ENCODE data around the gene HACD3. TPM values are rescaled to one million over a fixed set of nuclear protein-coding genes. Genes with fewer than 3 reads are reported as not detected.

HACD3 gene
- total RNA-seq, 1 experiment from 2014 or later, result 133 TPM

- H2AFZ ChIP-seq (ENCODE audit: low read length), result no peak overlapping the region
- no peak overlapping the region for H3K56ac ChIP-seq (ENCODE audit: insufficient read length, low read depth, low read length)
- no peak overlapping the region for H2AK5ac ChIP-seq (ENCODE audit: insufficient read length, low read length)
- H3T11ph ChIP-seq (ENCODE audit: low read length), result no peak overlapping the region
- no peak overlapping the region for H2BK15ac ChIP-seq (ENCODE audit: low read depth, low read length)
- H4K8ac ChIP-seq (replicated peaks; ENCODE audit: insufficient read length, low read depth, low read length), result no peak overlapping the region
- no peak overlapping the region for H3K14ac ChIP-seq (ENCODE audit: insufficient read depth, low read length)
- H3K9ac ChIP-seq (ENCODE audit: extremely low read depth, insufficient read length, low read length), result no peak overlapping the region
- no peaks in the 10 kb centered on the region for H3K9me3 ChIP-seq (ENCODE audit: control insufficient read depth, low read depth, low read length)
- no peaks in the 10 kb centered on the region for H3K79me2 ChIP-seq (ENCODE audit: insufficient read depth, low read length)
- no peak overlapping the region for H4K5ac ChIP-seq (ENCODE audit: insufficient read length, low read depth, low read length)
- DNase-seq, result no peak
- no peak overlapping the region for H3K4ac ChIP-seq (ENCODE audit: low read depth, low read length)
- no peaks in the 10 kb centered on the region for H3K27me3 ChIP-seq (ENCODE audit: insufficient read depth, low read length)
- no peaks in the 10 kb centered on the region for H3K79me1 ChIP-seq (ENCODE audit: insufficient read depth, low read depth, low read length, poor library complexity, severe bottlenecking)
- Mint-ChIP-seq H3K9me3 (no peaks in the 10 kb centered on the region), H3K27ac (no peak overlapping the region), H3K4me1 (no peaks in the 10 kb centered on the region), H3K4me3 (no peak overlapping the region), H3K27me3 (ENCODE audit: low read depth) (no peaks in the 10 kb centered on the region), H3K36me3 (ENCODE audit: insufficient read depth in 1 of 3, low read depth in 3 of 3) (peaks cover 78 to 96% (median 88%) of the 10 kb centered on the region in 3 experiments)
- H2BK5ac ChIP-seq (ENCODE audit: insufficient read length, low read length), result no peak overlapping the region
- no peaks in the 10 kb centered on the region for H4K20me1 ChIP-seq (ENCODE audit: control insufficient read depth, insufficient read depth, insufficient read length)
- H3K23me2 ChIP-seq (ENCODE audit: insufficient read length, low read depth, low read length, poor library complexity, severe bottlenecking), result no peaks in the 10 kb centered on the region
- H3K4me1 ChIP-seq (ENCODE audit: insufficient read depth, low read length), result no peaks in the 10 kb centered on the region
- no peak overlapping the region for H3K4me2 ChIP-seq (ENCODE audit: insufficient read depth, insufficient read length, low read length)
- H4K91ac ChIP-seq (ENCODE audit: insufficient read length, low read depth, low read length), result no peak overlapping the region
- H2BK12ac ChIP-seq (ENCODE audit: insufficient read length, low read depth, low read length), result no peak overlapping the region
- no peak overlapping the region for H3K18ac ChIP-seq (ENCODE audit: insufficient read length, low read depth, low read length)
- WGBS (ENCODE audit: extremely low coverage, insufficient read length, low lambda C conversion rate), result no CpG with 5 or more reads among the region's 6 CpGs
- H3K23ac ChIP-seq (ENCODE audit: insufficient read length, low read depth, low read length), result no peak overlapping the region
- H2BK120ac ChIP-seq (ENCODE audit: low read depth, low read length, poor library complexity, severe bottlenecking), result no peak overlapping the region
- no peak overlapping the region for H2BK20ac ChIP-seq (ENCODE audit: low read depth, low read length, poor library complexity, severe bottlenecking)
- no peak overlapping the region for H3K27ac ChIP-seq (ENCODE audit: insufficient read length, low read depth, low read length)
- TF ChIP-seq, protein P1, sequence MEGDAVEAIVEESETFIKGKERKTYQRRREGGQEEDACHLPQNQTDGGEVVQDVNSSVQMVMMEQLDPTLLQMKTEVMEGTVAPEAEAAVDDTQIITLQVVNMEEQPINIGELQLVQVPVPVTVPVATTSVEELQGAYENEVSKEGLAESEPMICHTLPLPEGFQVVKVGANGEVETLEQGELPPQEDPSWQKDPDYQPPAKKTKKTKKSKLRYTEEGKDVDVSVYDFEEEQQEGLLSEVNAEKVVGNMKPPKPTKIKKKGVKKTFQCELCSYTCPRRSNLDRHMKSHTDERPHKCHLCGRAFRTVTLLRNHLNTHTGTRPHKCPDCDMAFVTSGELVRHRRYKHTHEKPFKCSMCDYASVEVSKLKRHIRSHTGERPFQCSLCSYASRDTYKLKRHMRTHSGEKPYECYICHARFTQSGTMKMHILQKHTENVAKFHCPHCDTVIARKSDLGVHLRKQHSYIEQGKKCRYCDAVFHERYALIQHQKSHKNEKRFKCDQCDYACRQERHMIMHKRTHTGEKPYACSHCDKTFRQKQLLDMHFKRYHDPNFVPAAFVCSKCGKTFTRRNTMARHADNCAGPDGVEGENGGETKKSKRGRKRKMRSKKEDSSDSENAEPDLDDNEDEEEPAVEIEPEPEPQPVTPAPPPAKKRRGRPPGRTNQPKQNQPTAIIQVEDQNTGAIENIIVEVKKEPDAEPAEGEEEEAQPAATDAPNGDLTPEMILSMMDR (conservative IDR thresholded peaks at IDR 0.05), result no peak
Observed at GRCh38 chr15:65558997-65559760, 28.9 kb downstream of the HACD3 start.

Data from H9 (cell line).